Breast epithelium (tissue), 3 donors: ENCODE results near the gene GNG10.

Experiments
- CTCF ChIP-seq, 3 donors: fragments of 450-650 bp; IDR thresholded peaks; one replicate each; pipeline ENCODE4 v1.5.1; 2016 to 2017; ENCODE audit warnings: antibody characterized with exemption in 3 of 3, mild to moderate bottlenecking in 3 of 3, moderate library complexity in 3 of 3
- POLR2A ChIP-seq: fragments of 450-650 bp; IDR thresholded peaks from one replicate; pipeline ENCODE4 v1.6.1; 2016; ENCODE audit warnings: antibody characterized with exemption, mild to moderate bottlenecking, moderate library complexity

GRCh38 chr9:111715471-111715870 lies 54.1 kb downstream of the GNG10 start:
- TF ChIP-seq CTCF (IDR thresholded peaks at IDR 0.05): no peak
- TF ChIP-seq POLR2A: no peak
